Ishikawa (cell line): ENCODE results near the gene PACSIN2.

Experiments used
- CEBPB ChIP-seq: IDR thresholded peaks from 2 replicates; pipeline ENCODE4 v1.6.1; 2012
- CREB1 ChIP-seq: IDR thresholded peaks from 2 replicates; pipeline ENCODE4 v1.6.1; 2012; ENCODE audit warnings: low read depth
- EGR1 ChIP-seq: IDR thresholded peaks from 2 replicates; pipeline ENCODE4 v1.6.1; 2012
- EP300 ChIP-seq: IDR thresholded peaks from 2 replicates; pipeline ENCODE4 v1.6.1; 2012; ENCODE audit warnings: borderline replicate concordance
- FOXM1 ChIP-seq: IDR thresholded peaks from 2 replicates; pipeline ENCODE4 v1.6.1; 2012; ENCODE audit warnings: low read depth, borderline replicate concordance
- MAX ChIP-seq: IDR thresholded peaks from 2 replicates; pipeline ENCODE4 v1.6.1; 2012
- NFIC ChIP-seq: IDR thresholded peaks from 2 replicates; pipeline ENCODE4 v1.6.1; 2012
- RAD21 ChIP-seq: IDR thresholded peaks from 2 replicates; pipeline ENCODE4 v1.6.1; 2012; ENCODE audit warnings: low read depth
- REST ChIP-seq: IDR thresholded peaks from 2 replicates; pipeline ENCODE4 v1.6.1; 2012; ENCODE audit warnings: low read depth, mild to moderate bottlenecking
- TAF1 ChIP-seq: IDR thresholded peaks from 2 replicates; pipeline ENCODE4 v1.6.1; 2012; ENCODE audit warnings: low read depth, mild to moderate bottlenecking
- TCF12 ChIP-seq: IDR thresholded peaks from 2 replicates; pipeline ENCODE4 v1.6.1; 2012; ENCODE audit warnings: low read depth
- TEAD4 ChIP-seq: IDR thresholded peaks from 2 replicates; pipeline ENCODE4 v1.6.1; 2012
- USF1 ChIP-seq: IDR thresholded peaks from 2 replicates; pipeline ENCODE4 v1.6.1; 2012
- YY1 ChIP-seq: IDR thresholded peaks from 2 replicates; pipeline ENCODE4 v1.6.1; 2012; ENCODE audit warnings: low read depth
- ZBTB7A ChIP-seq: IDR thresholded peaks from 2 replicates; pipeline ENCODE4 v1.6.1; 2012; ENCODE audit warnings: low read depth

The PACSIN2 gene

GRCh38 chr22:42895541-42895981 is 119.4 kb downstream of the PACSIN2 start:
- TF ChIP-seq NFIC (no peak), USF1 (no peak), TCF12 (no peak), EP300 (no peak), RAD21 (no peak), EGR1 (no peak), TEAD4 (no peak), CREB1 (no peak)

GRCh38 chr22:42895087-42895486 is 119.9 kb downstream of the PACSIN2 start:
- TF ChIP-seq ZBTB7A (no peak), USF1 (no peak), TEAD4 (no peak), TCF12 (no peak), EP300 (no peak)

- TF ChIP-seq CEBPB (no peak), MAX (no peak), EP300 (no peak), EGR1 (no peak), NFIC (no peak), TCF12 (no peak), REST (no peak), TEAD4 (no peak)
Observed at GRCh38 chr22:42893371-42894150, 121.4 kb downstream of the PACSIN2 start.

- TF ChIP-seq FOXM1 (no peak), EGR1 (no peak), TAF1 (no peak), REST (no peak), TCF12 (no peak), CREB1 (no peak), TEAD4 (no peak), CEBPB (no peak), RAD21 (no peak), YY1 (no peak), USF1 (no peak), NFIC (no peak)
Observed at GRCh38 chr22:42892571-42893316, 122.2 kb downstream of the PACSIN2 start.

GRCh38 chr22:42892156-42892555 is 122.8 kb downstream of the PACSIN2 start:
- TF ChIP-seq EP300: no peak
- TF ChIP-seq TCF12: no peak
- TF ChIP-seq RAD21: no peak
- no peak for TF ChIP-seq MAX
- TF ChIP-seq CREB1: no peak
- no peak for TF ChIP-seq FOXM1
- TF ChIP-seq NFIC: no peak
- no peak for TF ChIP-seq YY1
- no peak for TF ChIP-seq CEBPB
- no peak for TF ChIP-seq TAF1
- TF ChIP-seq REST: no peak
- no peak for TF ChIP-seq USF1
- TF ChIP-seq EGR1: no peak
- TF ChIP-seq ZBTB7A: no peak
- no peak for TF ChIP-seq TEAD4
